HTERT RPE-1 (cell line): ENCODE measurements around the gene RNF130.

Experiments
- in situ Hi-C: fragments of 300-500 bp; cut with MboI; formaldehyde crosslinking; loops from 4 replicates; pipeline ENCODE4 v1.14.3; 2020; ENCODE audit warnings: low sequenced_read_pairs

RNF130 gene

GRCh38 chr5:179923436-179923835 is 148.1 kb downstream of the RNF130 start:
- in situ Hi-C loops: no loop called here

- in situ Hi-C loops: no loop called here
Observed at GRCh38 chr5:179920175-179920574, 151.4 kb downstream of the RNF130 start.

- in situ Hi-C loops: no loop called here
Observed at GRCh38 chr5:179919487-179920060, 152.0 kb downstream of the RNF130 start.

GRCh38 chr5:179918742-179919486 is 152.6 kb downstream of the RNF130 start:
- in situ Hi-C loops: no loop called here

- in situ Hi-C loops: no loop called here
Observed at GRCh38 chr5:179916523-179916922, 155.0 kb downstream of the RNF130 start.

- in situ Hi-C loops: no loop called here
Observed at GRCh38 chr5:179915406-179915935, 156.1 kb downstream of the RNF130 start.

- in situ Hi-C loops: no loop called here
Observed at GRCh38 chr5:179914032-179914755, 157.4 kb downstream of the RNF130 start.

- in situ Hi-C loops: no loop called here
Observed at GRCh38 chr5:179913461-179913860, 158.1 kb downstream of the RNF130 start.

GRCh38 chr5:179912951-179913350 is 158.6 kb downstream of the RNF130 start:
- in situ Hi-C loops: no loop called here

GRCh38 chr5:179912386-179912785 is 159.2 kb downstream of the RNF130 start:
- in situ Hi-C loops: no loop called here

GRCh38 chr5:179909224-179909623 is 162.3 kb downstream of the RNF130 start:
- in situ Hi-C loops: no loop called here

- in situ Hi-C loops: no loop called here
Observed at GRCh38 chr5:179908528-179908927, 163.0 kb downstream of the RNF130 start.

GRCh38 chr5:179907556-179908324 is 163.8 kb downstream of the RNF130 start, which contains the start of gene TBC1D9B:
Gene TBC1D9B (minus strand): TSS chr5:179907897. CDS start chr5:179907821, 76 bp downstream.
- in situ Hi-C loops: no loop called here

- in situ Hi-C loops: no loop called here
Observed at GRCh38 chr5:179906795-179907555, 164.6 kb downstream of the RNF130 start.

- in situ Hi-C loops: no loop called here
Observed at GRCh38 chr5:179906294-179906794, 165.2 kb downstream of the RNF130 start.

- in situ Hi-C loops: no loop called here
Observed at GRCh38 chr5:179905161-179905560, 166.4 kb downstream of the RNF130 start.
